CD14-positive monocyte (primary cell): ENCODE data around the gene ZNRF4. TPM values are rescaled to one million over a fixed set of nuclear protein-coding genes. Genes with fewer than 3 reads are reported as not detected.
"Not testable (repeated sequence)": the region's sequence is repeated elsewhere in the genome, so short reads cannot be mapped to it uniquely, and the experiment has no call there.

ENCODE experiments used
- DNase-seq, 3 donors: peaks; one replicate each; pipeline ENCODE4 v3.0.0-alpha.2; 2011 to 2022
- H2AFZ ChIP-seq: 2 replicates; pipeline ENCODE4 v1.6.0; 2012; ENCODE audit warnings: mild to moderate bottlenecking, low read depth, low read length, inconsistent platforms; ENCODE audit not compliant: insufficient read depth, poor library complexity, severe bottlenecking
- H3K27ac ChIP-seq, 2 donors: 1 replicate in 1 of 2; 2 replicates in 1 of 2; pipeline ENCODE4 v1.5.1; 2012 to 2013; ENCODE audit warnings: low read length in 2 of 2, control low read depth in 1 of 2, inconsistent platforms in 1 of 2, low read depth in 1 of 2, mild to moderate bottlenecking in 1 of 2
- H3K27me3 ChIP-seq, 2 donors: one replicate each; pipeline versions ENCODE4 v1.6.0 to v1.6.1; 2011 to 2013; ENCODE audit warnings: low read length in 2 of 2; ENCODE audit not compliant: control insufficient read depth in 2 of 2, insufficient read depth in 2 of 2
- H3K36me3 ChIP-seq, 2 donors: replicated peaks in 1 of 2; 1 replicate in 1 of 2; 2 replicates in 1 of 2; pipeline versions ENCODE4 v1.5.1 to v1.6.1; 2012 to 2013; ENCODE audit warnings: low read length in 2 of 2, control low read depth in 1 of 2, inconsistent platforms in 1 of 2, mild to moderate bottlenecking in 1 of 2; ENCODE audit not compliant: insufficient read depth in 2 of 2, control insufficient read depth in 1 of 2
- H3K4me1 ChIP-seq, 2 donors: 1 replicate in 1 of 2; 2 replicates in 1 of 2; pipeline versions ENCODE4 v1.5.1 to v1.6.1; 2012 to 2013; ENCODE audit warnings: low read length in 2 of 2, control low read depth in 1 of 2, inconsistent platforms in 1 of 2, mild to moderate bottlenecking in 1 of 2, moderate library complexity in 1 of 2; ENCODE audit not compliant: insufficient read depth in 2 of 2, control insufficient read depth in 1 of 2
- H3K4me2 ChIP-seq: replicated peaks from 2 replicates; pipeline ENCODE3; 2012; ENCODE audit warnings: low read length, moderate library complexity, mild to moderate bottlenecking; ENCODE audit not compliant: poor library complexity, severe bottlenecking; ENCODE audit errors: extremely low read depth
- H3K4me3 ChIP-seq, 3 experiments: fragments of 200-600 bp in 1 of 3; sonication (generic) in 1 of 3; replicated peaks in 1 of 3; 1 replicate in 2 of 3; 2 replicates in 1 of 3; pipeline ENCODE4 v1.5.1; 2011 to 2013; ENCODE audit warnings: low read length in 3 of 3, mild to moderate bottlenecking in 3 of 3, control low read depth in 2 of 3, low read depth in 2 of 3, inconsistent platforms in 1 of 3, moderate library complexity in 1 of 3
- H3K79me2 ChIP-seq: 2 replicates; pipeline ENCODE4 v1.6.0; 2012; ENCODE audit warnings: mild to moderate bottlenecking, control low read depth, inconsistent platforms, low read length, moderate library complexity; ENCODE audit not compliant: insufficient read depth
- H3K9ac ChIP-seq: 2 replicates; pipeline ENCODE4 v1.6.0; 2017; ENCODE audit warnings: low read length, mild to moderate bottlenecking; ENCODE audit not compliant: insufficient read depth, poor library complexity, severe bottlenecking
- H3K9me3 ChIP-seq, 2 donors: replicated peaks in 1 of 2; 1 replicate in 1 of 2; 2 replicates in 1 of 2; pipeline versions ENCODE4 v1.5.1 to v1.6.1; 2012 to 2013; ENCODE audit warnings: low read length in 2 of 2, control low read depth in 1 of 2; ENCODE audit not compliant: control insufficient read depth in 1 of 2, insufficient read depth in 1 of 2
- H4K20me1 ChIP-seq: 2 replicates; pipeline ENCODE4 v1.6.0; 2012; ENCODE audit warnings: mild to moderate bottlenecking, low read length, control low read depth, moderate library complexity; ENCODE audit not compliant: insufficient read depth
- H3K27ac Mint-ChIP-seq, 7 donors: one replicate each; pipeline ENCODE4 v1.8.0; 2020; ENCODE audit warnings: mild to moderate bottlenecking in 7 of 7, mixed read lengths in 7 of 7, moderate library complexity in 6 of 7, inconsistent platforms in 2 of 7
- H3K27me3 Mint-ChIP-seq, 3 donors: one replicate each; pipeline ENCODE4 v1.8.0; 2021 to 2022; ENCODE audit warnings: low read depth in 3 of 3, mild to moderate bottlenecking in 3 of 3, mixed read lengths in 3 of 3, moderate library complexity in 3 of 3, inconsistent platforms in 1 of 3
- H3K36me3 Mint-ChIP-seq, 2 donors: one replicate each; pipeline ENCODE4 v1.8.0; 2020; ENCODE audit warnings: mixed read lengths in 2 of 2, inconsistent platforms in 1 of 2, mild to moderate bottlenecking in 1 of 2
- H3K4me1 Mint-ChIP-seq: one replicate; pipeline ENCODE4 v1.8.0; 2020; ENCODE audit warnings: mild to moderate bottlenecking, mixed read lengths
- H3K4me3 Mint-ChIP-seq, 2 donors: one replicate each; pipeline ENCODE4 v1.8.0; 2020; ENCODE audit warnings: mild to moderate bottlenecking in 2 of 2, mixed read lengths in 2 of 2, moderate library complexity in 1 of 2
- H3K9me3 Mint-ChIP-seq, 7 donors: one replicate each; pipeline ENCODE4 v1.8.0; 2020 to 2022; ENCODE audit warnings: mixed read lengths in 7 of 7, mild to moderate bottlenecking in 6 of 7, moderate library complexity in 6 of 7, inconsistent platforms in 2 of 7
- WGBS: methylation state at CpG from one replicate; pipeline ENCODE4 v1.1.5; 2013; ENCODE audit warnings: missing lambda C conversion rate; ENCODE audit not compliant: insufficient coverage; 5-methylcytosine and 5-hydroxymethylcytosine counted together
- intact Hi-C, 2 donors: fragments of 100-400 bp; cut with micrococcal nuclease; formaldehyde crosslinking; loops; one replicate each; pipeline versions ENCODE4 v1.15.0 to v1.15.1; 2023
- polyA plus RNA-seq, 3 donors: library from polyadenylated mRNA; depleted of rRNA in 1 of 3; unstranded in 2 of 3; stranded (reverse) in 1 of 3; fragments of 300-500 nt in 2 of 3; fragments of >200 nt in 1 of 3; fragmentation: Illumina TruSeq in 2 of 3; gene quantifications; 1 replicate in 2 of 3; 2 replicates in 1 of 3; pipeline ENCODE4 v1.2.3, GENCODE V29; 2012 to 2021
- TF ChIP-seq, protein P1 (sequence below): fragments of 200-600 bp; IDR thresholded peaks from one replicate; pipeline ENCODE4 v1.8.0; 2022; ENCODE audit warnings: antibody characterized with exemption, mild to moderate bottlenecking

Gene ZNRF4
- polyA plus RNA-seq, 3 donors: not detected

DNA sequence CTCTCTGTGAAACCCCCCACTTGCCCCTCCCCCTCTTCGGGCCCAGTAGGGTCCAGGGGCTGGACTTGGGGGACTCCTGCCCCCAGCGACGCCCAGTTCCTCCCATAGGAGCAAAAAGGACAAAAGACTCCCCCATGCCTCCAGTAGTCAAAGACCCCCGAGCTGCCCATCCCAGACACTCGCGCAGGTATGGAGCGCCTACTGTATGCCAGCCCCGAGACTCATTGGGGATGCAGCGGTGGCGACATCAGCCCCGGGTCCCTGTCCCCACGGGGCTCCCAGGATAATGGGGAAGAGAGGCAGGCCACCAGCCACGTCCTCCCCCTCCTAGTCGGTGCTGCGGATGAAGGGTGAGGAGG is 18.3 kb upstream of the ZNRF4 start:
- 0% methylated on average over 7 of the region's 15 CpGs for WGBS
- no peak overlapping the region for H3K4me2 ChIP-seq
- intact Hi-C loops: no loop called here
- Mint-ChIP-seq H3K27ac (no peak overlapping the region), H3K27me3 (peaks cover 17 to 42% (median 34%) of the 10 kb centered on the region in 3 donors), H3K36me3 (no peaks in the 10 kb centered on the region), H3K4me1 (no peaks in the 10 kb centered on the region), H3K9me3 (peaks cover 0 to 6% (median 0%) of the 10 kb centered on the region in 7 donors), H3K4me3 (peak overlapping the region in 1 of 2 donors; percentile 62)
- H3K9ac ChIP-seq: no peak overlapping the region
- H3K27me3 ChIP-seq: peaks cover 0 to 8% of the 10 kb centered on the region in 2 donors
- H3K36me3 ChIP-seq: no peaks in the 10 kb centered on the region
- H2AFZ ChIP-seq: no peak overlapping the region
- H3K27ac ChIP-seq: no peak overlapping the region
- no peaks in the 10 kb centered on the region for H3K79me2 ChIP-seq
- H3K4me3 ChIP-seq: no peak overlapping the region
- DNase-seq: no peak
- H3K4me1 ChIP-seq: no peaks in the 10 kb centered on the region
- no peaks in the 10 kb centered on the region for H4K20me1 ChIP-seq
- TF ChIP-seq, protein P1, sequence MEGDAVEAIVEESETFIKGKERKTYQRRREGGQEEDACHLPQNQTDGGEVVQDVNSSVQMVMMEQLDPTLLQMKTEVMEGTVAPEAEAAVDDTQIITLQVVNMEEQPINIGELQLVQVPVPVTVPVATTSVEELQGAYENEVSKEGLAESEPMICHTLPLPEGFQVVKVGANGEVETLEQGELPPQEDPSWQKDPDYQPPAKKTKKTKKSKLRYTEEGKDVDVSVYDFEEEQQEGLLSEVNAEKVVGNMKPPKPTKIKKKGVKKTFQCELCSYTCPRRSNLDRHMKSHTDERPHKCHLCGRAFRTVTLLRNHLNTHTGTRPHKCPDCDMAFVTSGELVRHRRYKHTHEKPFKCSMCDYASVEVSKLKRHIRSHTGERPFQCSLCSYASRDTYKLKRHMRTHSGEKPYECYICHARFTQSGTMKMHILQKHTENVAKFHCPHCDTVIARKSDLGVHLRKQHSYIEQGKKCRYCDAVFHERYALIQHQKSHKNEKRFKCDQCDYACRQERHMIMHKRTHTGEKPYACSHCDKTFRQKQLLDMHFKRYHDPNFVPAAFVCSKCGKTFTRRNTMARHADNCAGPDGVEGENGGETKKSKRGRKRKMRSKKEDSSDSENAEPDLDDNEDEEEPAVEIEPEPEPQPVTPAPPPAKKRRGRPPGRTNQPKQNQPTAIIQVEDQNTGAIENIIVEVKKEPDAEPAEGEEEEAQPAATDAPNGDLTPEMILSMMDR: no peak
- H3K9me3 ChIP-seq: no peaks in the 10 kb centered on the region

DNA sequence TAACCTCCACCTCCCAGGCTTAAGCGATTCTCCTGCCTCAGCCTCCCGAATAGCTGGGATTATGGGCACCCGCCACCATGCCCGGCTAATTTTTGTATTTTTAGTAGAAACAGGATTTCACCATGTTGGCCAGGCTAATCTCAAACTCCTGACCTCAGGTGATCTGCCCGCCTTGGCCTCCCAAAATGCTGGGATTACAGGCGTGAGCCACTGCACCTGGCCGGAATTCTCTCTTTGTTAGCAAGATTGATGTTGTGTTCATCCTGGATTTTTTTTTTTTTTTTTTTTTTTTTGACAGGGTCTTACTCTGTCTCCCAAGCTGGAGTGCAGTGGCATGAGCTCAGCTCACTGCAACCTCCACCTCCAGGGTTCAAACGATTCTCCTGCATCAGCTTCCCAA is 16.5 kb upstream of the ZNRF4 start:
- H3K4me2 ChIP-seq, H3K27ac ChIP-seq, H3K27me3 ChIP-seq, H3K9me3 Mint-ChIP-seq, H3K36me3 ChIP-seq, DNase-seq, H3K4me1 Mint-ChIP-seq, H3K79me2 ChIP-seq, H3K9ac ChIP-seq, H3K4me1 ChIP-seq, intact Hi-C loops, H3K4me3 Mint-ChIP-seq, H3K9me3 ChIP-seq, H2AFZ ChIP-seq, H4K20me1 ChIP-seq, H3K4me3 ChIP-seq, H3K36me3 Mint-ChIP-seq, H3K27ac Mint-ChIP-seq: not testable (repeated sequence)
- peaks cover 15 to 44% (median 35%) of the 10 kb centered on the region in 3 donors for H3K27me3 Mint-ChIP-seq
- WGBS: 91% methylated on average over 3 of the region's 8 CpGs
